Limb (tissue), 2 donors: Measurements from ENCODE around the gene CTBP2.

Experiments used
- DNase-seq, 2 donors: peaks; one replicate each; pipeline ENCODE4 v3.0.0-alpha.2; 2016; ENCODE audit errors: extremely low spot score in 2 of 2

CTBP2 gene

GRCh38 chr10:124977161-124977560 is 183.2 kb downstream of the CTBP2 start:
- DNase-seq = no peak

- no peak for DNase-seq
Observed at GRCh38 chr10:124975977-124976514, 184.3 kb downstream of the CTBP2 start.

- no peak for DNase-seq
Observed at GRCh38 chr10:124974131-124974530, 186.2 kb downstream of the CTBP2 start.

- DNase-seq = no peak
Observed at GRCh38 chr10:124972637-124973036, 187.7 kb downstream of the CTBP2 start.

- DNase-seq = no peak
Observed at GRCh38 chr10:124971276-124971675, 189.1 kb downstream of the CTBP2 start.

- DNase-seq = no peak
Observed at GRCh38 chr10:124967255-124967654, 193.1 kb downstream of the CTBP2 start.

- no peak for DNase-seq
Observed at GRCh38 chr10:124966008-124966407, 194.4 kb downstream of the CTBP2 start.

GRCh38 chr10:124963866-124964720 is 196.3 kb downstream of the CTBP2 start:
- DNase-seq = no peak

- DNase-seq = no peak
Observed at GRCh38 chr10:124962421-124962820, 197.9 kb downstream of the CTBP2 start.

GRCh38 chr10:124961248-124961570 is 199.2 kb downstream of the CTBP2 start:
- no peak for DNase-seq

- no peak for DNase-seq
Observed at GRCh38 chr10:124959564-124959963, 200.8 kb downstream of the CTBP2 start.

GRCh38 chr10:124957404-124957947 is 202.9 kb downstream of the CTBP2 start:
- DNase-seq = no peak

- no peak for DNase-seq
Observed at GRCh38 chr10:124956764-124957163, 203.6 kb downstream of the CTBP2 start.

- DNase-seq = no peak
Observed at GRCh38 chr10:124955868-124956267, 204.5 kb downstream of the CTBP2 start.

- no peak for DNase-seq
Observed at GRCh38 chr10:124955243-124955642, 205.1 kb downstream of the CTBP2 start.

- no peak for DNase-seq
Observed at GRCh38 chr10:124953421-124953820, 206.9 kb downstream of the CTBP2 start.

- DNase-seq = no peak
Observed at GRCh38 chr10:124952123-124952522, 208.2 kb downstream of the CTBP2 start.

- DNase-seq = no peak
Observed at GRCh38 chr10:124949543-124949942, 210.8 kb downstream of the CTBP2 start.

- no peak for DNase-seq
Observed at GRCh38 chr10:124946945-124947344, 213.4 kb downstream of the CTBP2 start.

GRCh38 chr10:124944982-124945381 is 215.4 kb downstream of the CTBP2 start:
- DNase-seq = no peak

GRCh38 chr10:124943301-124944092 is 216.9 kb downstream of the CTBP2 start:
- DNase-seq = no peak
